ENCODE measurements around the gene SMIM43. TPM values are rescaled to one million over a fixed set of nuclear protein-coding genes. Genes with fewer than 3 reads are reported as not detected.

SMIM43 gene
- total and polyA plus RNA-seq, 4 donors = not detected

DNA sequence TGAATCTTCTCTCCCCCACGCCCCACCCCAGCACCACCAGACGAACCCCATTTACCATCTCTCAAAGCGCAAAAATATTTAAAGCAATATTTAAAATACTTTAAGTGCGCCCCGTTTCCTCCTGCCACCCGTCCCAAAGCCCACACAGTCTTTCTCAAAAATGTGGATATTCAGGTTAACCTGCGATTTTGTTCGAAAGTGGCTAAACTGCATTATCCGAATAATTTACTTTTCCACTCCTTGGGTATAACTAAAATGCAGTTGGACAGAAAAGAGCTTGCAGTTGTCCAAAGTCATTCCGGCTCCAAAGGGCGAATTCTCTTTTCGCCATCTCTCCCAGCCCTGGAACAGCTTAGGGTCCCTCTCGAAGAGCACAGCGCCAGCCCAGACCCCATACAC, 662 bp downstream of the SMIM43 start:
- H3K9me3 ChIP-seq (ENCODE audit: control insufficient read depth in 4 of 4, low read length in 3 of 4) = no peaks in the 10 kb centered on the region
- H3K4me1 ChIP-seq (ENCODE audit: control insufficient read depth in 4 of 4, insufficient read depth in 4 of 4, low read length in 3 of 4) = peaks cover 3 to 11% (median 6%) of the 10 kb centered on the region in 4 donors
- H3K9ac ChIP-seq (ENCODE audit: low read depth in 1 of 2, low read length in 2 of 2) = no peak overlapping the region
- TF ChIP-seq RAD21 (IDR thresholded peaks at IDR 0.05) (no peak), SP1 (IDR thresholded peaks at IDR 0.05) (no peak), HNF4G (IDR thresholded peaks at IDR 0.05) (no peak), RXRA (IDR thresholded peaks at IDR 0.05) (no peak), FOXA1 (IDR thresholded peaks at IDR 0.05) (no peak), FOXA2 (IDR thresholded peaks at IDR 0.05) (no peak), YY1 (IDR thresholded peaks at IDR 0.05) (no peak), EGR1 (IDR thresholded peaks at IDR 0.05; ENCODE audit: low read depth in 2 of 2) (no peak)
- TF ChIP-seq, protein P1, sequence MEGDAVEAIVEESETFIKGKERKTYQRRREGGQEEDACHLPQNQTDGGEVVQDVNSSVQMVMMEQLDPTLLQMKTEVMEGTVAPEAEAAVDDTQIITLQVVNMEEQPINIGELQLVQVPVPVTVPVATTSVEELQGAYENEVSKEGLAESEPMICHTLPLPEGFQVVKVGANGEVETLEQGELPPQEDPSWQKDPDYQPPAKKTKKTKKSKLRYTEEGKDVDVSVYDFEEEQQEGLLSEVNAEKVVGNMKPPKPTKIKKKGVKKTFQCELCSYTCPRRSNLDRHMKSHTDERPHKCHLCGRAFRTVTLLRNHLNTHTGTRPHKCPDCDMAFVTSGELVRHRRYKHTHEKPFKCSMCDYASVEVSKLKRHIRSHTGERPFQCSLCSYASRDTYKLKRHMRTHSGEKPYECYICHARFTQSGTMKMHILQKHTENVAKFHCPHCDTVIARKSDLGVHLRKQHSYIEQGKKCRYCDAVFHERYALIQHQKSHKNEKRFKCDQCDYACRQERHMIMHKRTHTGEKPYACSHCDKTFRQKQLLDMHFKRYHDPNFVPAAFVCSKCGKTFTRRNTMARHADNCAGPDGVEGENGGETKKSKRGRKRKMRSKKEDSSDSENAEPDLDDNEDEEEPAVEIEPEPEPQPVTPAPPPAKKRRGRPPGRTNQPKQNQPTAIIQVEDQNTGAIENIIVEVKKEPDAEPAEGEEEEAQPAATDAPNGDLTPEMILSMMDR (IDR thresholded peaks at IDR 0.05; ENCODE audit: low read depth, low read length, missing input control) = no peak
- TF ChIP-seq, protein P2, sequence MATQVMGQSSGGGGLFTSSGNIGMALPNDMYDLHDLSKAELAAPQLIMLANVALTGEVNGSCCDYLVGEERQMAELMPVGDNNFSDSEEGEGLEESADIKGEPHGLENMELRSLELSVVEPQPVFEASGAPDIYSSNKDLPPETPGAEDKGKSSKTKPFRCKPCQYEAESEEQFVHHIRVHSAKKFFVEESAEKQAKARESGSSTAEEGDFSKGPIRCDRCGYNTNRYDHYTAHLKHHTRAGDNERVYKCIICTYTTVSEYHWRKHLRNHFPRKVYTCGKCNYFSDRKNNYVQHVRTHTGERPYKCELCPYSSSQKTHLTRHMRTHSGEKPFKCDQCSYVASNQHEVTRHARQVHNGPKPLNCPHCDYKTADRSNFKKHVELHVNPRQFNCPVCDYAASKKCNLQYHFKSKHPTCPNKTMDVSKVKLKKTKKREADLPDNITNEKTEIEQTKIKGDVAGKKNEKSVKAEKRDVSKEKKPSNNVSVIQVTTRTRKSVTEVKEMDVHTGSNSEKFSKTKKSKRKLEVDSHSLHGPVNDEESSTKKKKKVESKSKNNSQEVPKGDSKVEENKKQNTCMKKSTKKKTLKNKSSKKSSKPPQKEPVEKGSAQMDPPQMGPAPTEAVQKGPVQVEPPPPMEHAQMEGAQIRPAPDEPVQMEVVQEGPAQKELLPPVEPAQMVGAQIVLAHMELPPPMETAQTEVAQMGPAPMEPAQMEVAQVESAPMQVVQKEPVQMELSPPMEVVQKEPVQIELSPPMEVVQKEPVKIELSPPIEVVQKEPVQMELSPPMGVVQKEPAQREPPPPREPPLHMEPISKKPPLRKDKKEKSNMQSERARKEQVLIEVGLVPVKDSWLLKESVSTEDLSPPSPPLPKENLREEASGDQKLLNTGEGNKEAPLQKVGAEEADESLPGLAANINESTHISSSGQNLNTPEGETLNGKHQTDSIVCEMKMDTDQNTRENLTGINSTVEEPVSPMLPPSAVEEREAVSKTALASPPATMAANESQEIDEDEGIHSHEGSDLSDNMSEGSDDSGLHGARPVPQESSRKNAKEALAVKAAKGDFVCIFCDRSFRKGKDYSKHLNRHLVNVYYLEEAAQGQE (IDR thresholded peaks at IDR 0.05) = no peak
- TF ChIP-seq, protein P3, sequence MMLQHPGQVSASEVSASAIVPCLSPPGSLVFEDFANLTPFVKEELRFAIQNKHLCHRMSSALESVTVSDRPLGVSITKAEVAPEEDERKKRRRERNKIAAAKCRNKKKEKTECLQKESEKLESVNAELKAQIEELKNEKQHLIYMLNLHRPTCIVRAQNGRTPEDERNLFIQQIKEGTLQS (IDR thresholded peaks at IDR 0.05) = no peak
- 13% methylated on average over 14 of the region's 14 CpGs for WGBS
- no peak for DNase-seq (ENCODE audit: low spot score)
- H3K27me3 ChIP-seq (ENCODE audit: control insufficient read depth in 4 of 4, insufficient read depth in 4 of 4, low read length in 3 of 4) = peaks cover 2 to 10% (median 4%) of the 10 kb centered on the region in 4 donors
- H3K27ac ChIP-seq (ENCODE audit: low read depth in 1 of 2, low read length in 2 of 2) = no peak overlapping the region
- H3K4me3 ChIP-seq (ENCODE audit: low read depth in 1 of 3, low read length in 3 of 3) = no peak overlapping the region
- no peaks in the 10 kb centered on the region for H3K36me3 ChIP-seq (ENCODE audit: control insufficient read depth in 4 of 4, insufficient read depth in 3 of 4, low read depth in 1 of 4, low read length in 3 of 4)

DNA sequence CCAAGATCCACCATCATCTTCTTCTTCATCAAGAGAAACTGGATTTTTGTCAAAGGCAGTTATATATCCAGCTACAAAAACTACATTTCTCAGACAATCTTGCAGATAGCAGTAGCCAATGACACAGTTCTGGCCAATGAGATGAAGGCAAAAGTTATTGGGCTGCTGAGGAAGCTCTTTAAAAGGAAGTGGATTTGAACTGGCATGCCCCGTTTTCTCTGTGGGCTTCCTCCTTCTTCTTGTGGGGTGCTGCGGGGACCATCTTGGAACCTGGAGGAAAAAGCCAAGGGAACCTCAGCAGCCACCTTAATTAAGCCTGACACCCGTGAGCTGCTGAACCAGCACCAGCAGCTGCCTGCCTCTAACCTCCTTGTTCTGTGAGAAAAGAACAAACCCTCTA, 4.8 kb downstream of the SMIM43 start:
- no peak for DNase-seq (ENCODE audit: low spot score)
- no peaks in the 10 kb centered on the region for H3K9me3 ChIP-seq (ENCODE audit: control insufficient read depth in 4 of 4, low read length in 3 of 4)
- H3K27me3 ChIP-seq (ENCODE audit: control insufficient read depth in 4 of 4, insufficient read depth in 4 of 4, low read length in 3 of 4) = peaks cover 2 to 11% (median 4%) of the 10 kb centered on the region in 4 donors
- H3K9ac ChIP-seq (ENCODE audit: low read depth in 1 of 2, low read length in 2 of 2) = no peak overlapping the region
- H3K27ac ChIP-seq (ENCODE audit: low read depth in 1 of 2, low read length in 2 of 2) = no peak overlapping the region
- no peak overlapping the region for H3K4me3 ChIP-seq (ENCODE audit: low read depth in 1 of 3, low read length in 3 of 3)
- peaks cover 2 to 9% (median 6%) of the 10 kb centered on the region in 4 donors for H3K4me1 ChIP-seq (ENCODE audit: control insufficient read depth in 4 of 4, insufficient read depth in 4 of 4, low read length in 3 of 4)
- 50% methylated on average over 3 of the region's 3 CpGs for WGBS
- no peak for TF ChIP-seq JUND (IDR thresholded peaks at IDR 0.05)
- TF ChIP-seq NR2F2 (IDR thresholded peaks at IDR 0.05) = no peak
- no peak for TF ChIP-seq SP1 (IDR thresholded peaks at IDR 0.05)
- no peak for TF ChIP-seq YY1 (IDR thresholded peaks at IDR 0.05)
- TF ChIP-seq, protein P4, sequence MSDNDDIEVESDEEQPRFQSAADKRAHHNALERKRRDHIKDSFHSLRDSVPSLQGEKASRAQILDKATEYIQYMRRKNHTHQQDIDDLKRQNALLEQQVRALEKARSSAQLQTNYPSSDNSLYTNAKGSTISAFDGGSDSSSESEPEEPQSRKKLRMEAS (IDR thresholded peaks at IDR 0.05) = no peak
- TF ChIP-seq, protein P3 (IDR thresholded peaks at IDR 0.05) = no peak
- TF ChIP-seq, protein P5, sequence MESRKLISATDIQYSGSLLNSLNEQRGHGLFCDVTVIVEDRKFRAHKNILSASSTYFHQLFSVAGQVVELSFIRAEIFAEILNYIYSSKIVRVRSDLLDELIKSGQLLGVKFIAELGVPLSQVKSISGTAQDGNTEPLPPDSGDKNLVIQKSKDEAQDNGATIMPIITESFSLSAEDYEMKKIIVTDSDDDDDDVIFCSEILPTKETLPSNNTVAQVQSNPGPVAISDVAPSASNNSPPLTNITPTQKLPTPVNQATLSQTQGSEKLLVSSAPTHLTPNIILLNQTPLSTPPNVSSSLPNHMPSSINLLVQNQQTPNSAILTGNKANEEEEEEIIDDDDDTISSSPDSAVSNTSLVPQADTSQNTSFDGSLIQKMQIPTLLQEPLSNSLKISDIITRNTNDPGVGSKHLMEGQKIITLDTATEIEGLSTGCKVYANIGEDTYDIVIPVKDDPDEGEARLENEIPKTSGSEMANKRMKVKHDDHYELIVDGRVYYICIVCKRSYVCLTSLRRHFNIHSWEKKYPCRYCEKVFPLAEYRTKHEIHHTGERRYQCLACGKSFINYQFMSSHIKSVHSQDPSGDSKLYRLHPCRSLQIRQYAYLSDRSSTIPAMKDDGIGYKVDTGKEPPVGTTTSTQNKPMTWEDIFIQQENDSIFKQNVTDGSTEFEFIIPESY (IDR thresholded peaks at IDR 0.05) = no peak
- no peaks in the 10 kb centered on the region for H3K36me3 ChIP-seq (ENCODE audit: control insufficient read depth in 4 of 4, insufficient read depth in 3 of 4, low read depth in 1 of 4, low read length in 3 of 4)

Measured in liver (tissue), 9 donors.